Sciatic nerve (tissue), 2 donors: ENCODE results near the gene RUFY3. TPM values are rescaled to one million over a fixed set of nuclear protein-coding genes. Genes with fewer than 3 reads are reported as not detected.
"Not testable (repeated sequence)": the region's sequence is repeated elsewhere in the genome, so short reads cannot be mapped to it uniquely, and the experiment has no call there.

Experiments used
- ATAC-seq: fragments of 200-7000 bp; cut with Tn5 transposase; one replicate; pipeline ENCODE4 v1.9.1; 2020; ENCODE audit warnings: mild to moderate bottlenecking, moderate library complexity
- DNase-seq: peaks from one replicate; pipeline ENCODE4 v3.0.0-alpha.2; 2020; ENCODE audit warnings: low spot score
- intact Hi-C: fragments of 100-400 bp; cut with DNase I; formaldehyde crosslinking; loops from one replicate; pipeline ENCODE4 v1.14.2; 2022
- total RNA-seq: library from RNA; stranded (reverse); fragmentation: NEBNext Ultra II Directional; extraction: Animal tissue kit (Norgen Biotek cat#: 25700); gene quantifications from one replicate; pipeline ENCODE4 v1.2.1, GENCODE V29; 2021
- donor health status: DM: no; HTN: no; CAD: no.
- donor health status: DM: no; HTN: no; CAD: no.

Gene RUFY3
- total RNA-seq, 1 donor from 2014 or later, result 109 TPM

DNA sequence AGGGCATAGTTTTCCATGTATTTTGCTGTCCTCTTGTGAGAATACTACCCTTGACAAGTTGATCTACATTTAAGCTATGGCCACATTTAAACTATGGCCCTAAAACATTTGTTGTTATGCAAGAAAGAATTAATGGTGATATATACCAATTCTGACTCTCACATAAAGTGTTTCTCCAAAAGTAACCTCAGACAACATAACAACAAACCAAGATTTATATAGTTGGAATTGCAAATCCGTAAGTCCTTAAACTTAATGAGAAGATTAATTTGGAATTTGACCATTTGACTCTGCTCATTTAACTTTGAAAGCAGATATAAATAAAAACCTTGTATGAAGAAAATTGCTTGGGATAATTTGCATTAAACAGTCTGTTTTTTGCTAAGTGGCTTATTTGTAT is 38.9 kb downstream of the RUFY3 start:
- DNase-seq (no peak), ATAC-seq (no peak)
- intact Hi-C loops, result no loop called here

DNA sequence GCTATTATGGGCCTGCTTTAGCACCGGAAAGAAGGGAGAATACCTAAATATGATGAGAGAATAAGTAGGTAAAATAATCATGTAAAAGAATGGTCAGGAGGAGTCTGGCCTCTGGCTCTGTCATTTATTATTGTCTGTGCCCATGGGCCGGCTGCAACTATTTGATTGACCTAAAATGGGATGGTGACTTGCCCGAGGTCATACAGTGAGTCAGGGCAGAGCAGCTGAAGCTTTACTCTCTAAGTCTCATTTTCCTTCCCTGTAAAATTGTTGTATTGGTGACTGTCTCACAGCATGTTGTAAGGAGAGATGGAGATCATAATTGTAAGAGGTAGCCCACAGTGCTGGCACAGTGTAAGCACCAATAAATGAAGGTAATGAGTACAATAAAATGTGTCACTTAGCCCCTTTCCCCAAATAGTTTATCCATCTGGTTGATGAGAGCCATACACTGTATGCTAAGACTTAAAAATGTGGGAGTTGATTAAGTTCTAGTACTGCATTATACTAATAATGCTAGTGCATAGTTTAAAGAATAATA is 39.6 kb downstream of the RUFY3 start:
- intact Hi-C loops, result no loop called here
- DNase-seq, result no peak
- ATAC-seq, result no peak

DNA sequence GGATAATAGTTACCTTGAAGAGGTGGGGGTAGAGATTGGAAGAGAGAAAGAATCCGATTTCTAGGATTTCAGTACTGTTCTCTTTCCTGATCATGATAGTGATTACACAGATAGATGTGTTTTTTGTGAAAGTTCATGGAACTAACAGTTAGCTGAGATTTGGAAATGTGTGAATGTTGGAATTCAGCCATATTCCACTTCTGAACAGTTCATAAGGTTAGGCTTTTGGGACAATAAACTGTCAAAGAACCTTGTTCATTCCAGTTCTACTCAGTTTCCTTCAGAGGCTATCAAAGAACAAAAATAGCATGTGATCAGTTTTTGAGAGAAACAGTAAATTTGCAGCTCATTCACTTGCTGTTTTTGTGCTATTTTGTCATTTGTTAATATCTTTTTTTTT is 43.6 kb downstream of the RUFY3 start:
- intact Hi-C loops, result no loop called here
- ATAC-seq (no peak), DNase-seq (no peak)

DNA sequence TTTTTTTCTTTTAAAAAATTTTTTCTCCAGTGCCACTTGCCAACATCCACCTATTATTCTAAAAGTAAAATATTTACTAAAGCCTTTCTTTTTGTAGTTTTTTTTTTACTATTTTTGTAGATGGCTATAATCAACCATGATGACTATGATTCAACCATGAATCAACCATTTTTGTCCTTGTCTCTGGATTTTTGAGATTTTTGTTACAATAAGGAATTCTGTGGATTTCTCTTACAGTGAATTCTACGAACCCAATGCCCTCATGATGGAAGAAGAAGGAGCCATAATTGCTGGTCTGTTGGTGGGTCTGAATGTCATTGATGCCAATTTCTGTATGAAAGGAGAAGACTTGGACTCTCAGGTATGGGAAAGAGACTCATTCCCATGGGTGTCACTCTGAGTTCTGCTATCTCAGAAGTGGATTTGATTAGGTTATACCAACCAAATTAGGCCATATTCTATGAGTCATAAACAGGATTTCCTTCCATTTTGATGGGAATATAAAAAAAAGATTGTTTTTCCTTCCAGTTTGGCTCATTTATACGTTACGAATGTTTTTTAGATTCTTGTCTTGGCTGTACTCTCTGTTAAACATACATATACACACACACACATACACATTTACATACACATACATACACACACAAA is 46.7 kb downstream of the RUFY3 start:
- no peak for ATAC-seq
- intact Hi-C loops, result no loop called here

DNA sequence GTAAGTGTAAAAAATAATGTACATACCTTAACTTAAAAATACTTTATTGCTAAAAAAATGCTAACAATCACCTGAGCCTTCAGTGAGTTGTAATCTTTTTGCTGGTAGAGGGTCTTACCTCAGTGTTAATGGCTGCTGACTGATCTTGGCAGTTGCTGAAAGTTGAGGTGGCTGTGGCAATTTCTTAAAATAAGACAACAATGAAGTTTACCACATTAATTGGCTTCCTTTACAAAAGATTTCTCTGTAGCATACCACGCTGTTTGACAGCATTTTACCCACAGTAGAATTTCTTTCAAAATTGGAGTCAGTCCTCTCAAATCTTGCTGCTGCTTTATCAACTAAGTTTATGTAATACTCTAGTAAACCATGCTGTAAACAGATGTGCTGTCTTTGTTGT is 47.6 kb downstream of the RUFY3 start:
- ATAC-seq, intact Hi-C loops, DNase-seq: not testable (repeated sequence)

More for the DNA sequence above, 46.7 kb downstream of the RUFY3 start:
- no peak for DNase-seq

DNA sequence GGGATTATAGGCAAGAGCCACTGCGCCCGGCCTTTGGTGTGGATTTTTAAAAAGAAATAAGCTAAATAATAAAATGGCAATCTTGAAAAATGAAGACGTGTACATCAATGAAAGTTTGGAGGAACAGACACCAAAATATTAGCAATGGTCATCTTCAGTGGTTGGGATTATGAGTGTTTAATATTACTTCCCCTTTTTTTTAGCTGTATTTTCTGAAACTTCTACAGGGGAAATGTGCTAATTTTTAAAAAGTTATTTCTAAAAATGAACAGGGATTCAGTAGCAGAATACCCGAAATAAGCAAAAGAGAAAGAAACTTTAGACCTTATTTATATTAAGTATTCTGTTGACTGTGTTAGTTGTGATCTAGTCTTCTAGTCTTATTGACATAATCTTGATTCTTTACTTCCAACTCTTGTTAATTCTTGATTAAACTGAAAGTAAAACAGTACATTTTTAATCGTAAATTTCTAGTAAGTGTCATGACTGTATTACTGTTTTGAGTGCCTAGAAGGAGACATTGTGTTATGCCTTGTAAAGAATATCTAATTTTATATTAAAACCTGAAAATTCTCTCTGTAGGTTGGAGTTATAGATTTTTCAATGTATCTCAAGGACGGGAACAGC is 51.3 kb downstream of the RUFY3 start:
- intact Hi-C loops, result no loop called here
- ATAC-seq (no peak), DNase-seq (no peak)

DNA sequence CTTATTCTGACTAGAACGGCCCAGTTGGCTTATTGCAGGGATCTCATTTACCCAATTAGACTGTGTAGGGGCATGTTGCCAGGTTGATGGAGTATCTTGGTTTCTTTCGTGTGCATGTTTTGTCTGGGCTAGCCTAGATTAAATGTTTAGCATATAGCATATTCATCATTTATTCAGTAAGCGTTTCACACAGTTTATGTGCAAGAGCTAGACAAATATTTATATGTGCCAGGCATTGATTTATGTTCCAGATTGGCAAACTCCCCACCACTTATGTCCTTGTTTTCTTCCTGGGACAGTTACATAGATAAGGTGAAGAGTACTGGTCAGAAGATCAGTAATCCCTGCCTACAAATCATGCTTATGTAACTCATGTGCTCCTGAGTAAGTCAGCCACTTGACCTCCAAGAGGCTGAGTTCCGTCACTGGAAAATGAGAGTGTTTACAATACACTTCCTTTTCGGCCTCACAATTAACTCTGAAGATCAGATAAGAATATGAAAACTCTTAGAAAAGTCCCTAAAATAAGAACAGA is 57.2 kb downstream of the RUFY3 start:
- ATAC-seq (no peak), DNase-seq (no peak)

DNA sequence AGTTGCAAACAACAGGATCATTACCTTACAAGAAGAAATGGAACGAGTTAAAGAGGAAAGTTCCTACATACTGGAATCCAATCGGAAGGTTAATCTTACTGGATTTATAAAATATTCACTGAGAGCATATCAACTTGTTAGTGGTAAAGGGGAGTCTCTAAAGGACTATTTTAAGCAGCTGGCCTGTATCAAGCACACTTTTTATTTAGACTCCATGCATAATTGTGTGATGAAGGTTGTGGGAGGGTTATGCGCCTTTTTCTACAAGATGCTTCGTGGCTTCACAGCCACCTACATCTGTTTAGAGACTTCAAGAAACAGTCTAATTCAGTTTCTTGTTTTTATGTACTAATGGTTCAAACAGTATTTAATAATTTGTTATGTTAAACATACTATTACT is 61.3 kb downstream of the RUFY3 start:
- ATAC-seq (no peak), DNase-seq (no peak)
- intact Hi-C loops, result no loop called here

More for the DNA sequence above, 57.2 kb downstream of the RUFY3 start:
- intact Hi-C loops, result no loop called here

DNA sequence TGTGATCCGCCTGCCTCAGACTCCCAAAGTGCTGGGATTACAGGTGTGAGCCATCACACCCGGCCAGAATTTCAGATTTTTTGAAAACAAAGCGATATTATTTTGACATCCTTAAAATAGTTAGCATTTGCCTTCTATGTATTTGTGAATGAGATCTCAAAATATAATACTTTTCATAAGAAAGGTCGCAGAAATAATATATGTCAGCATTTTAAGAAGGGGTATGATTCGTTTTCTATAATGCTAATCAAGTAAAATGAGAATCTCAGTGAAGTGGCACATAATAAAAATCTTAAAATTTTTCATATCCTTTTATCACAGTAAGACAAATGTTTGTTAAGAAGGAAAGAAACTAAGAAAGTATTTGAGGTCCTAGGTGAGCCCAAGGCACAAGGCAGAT is 65.7 kb downstream of the RUFY3 start:
- intact Hi-C loops, result no loop called here
- ATAC-seq (no peak), DNase-seq (no peak)

DNA sequence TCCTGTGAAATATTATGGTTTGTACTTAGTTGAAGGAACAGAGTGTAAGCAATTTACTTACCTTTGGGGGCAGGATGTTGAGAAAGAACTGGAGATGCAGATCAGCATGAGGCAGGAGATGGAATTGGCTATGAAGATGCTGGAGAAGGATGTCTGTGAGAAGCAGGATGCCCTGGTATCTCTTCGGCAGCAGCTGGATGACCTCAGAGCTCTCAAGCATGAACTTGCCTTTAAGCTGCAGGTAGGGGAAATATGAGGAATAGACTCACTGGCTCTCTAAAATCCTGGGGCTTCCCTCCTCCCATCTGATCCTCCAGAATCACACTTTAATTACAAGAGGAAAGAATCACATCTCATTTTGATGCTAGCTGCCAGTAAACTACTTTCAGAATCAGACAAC is 67.0 kb downstream of the RUFY3 start:
- ATAC-seq (no peak), DNase-seq (no peak)
- intact Hi-C loops, result no loop called here

DNA sequence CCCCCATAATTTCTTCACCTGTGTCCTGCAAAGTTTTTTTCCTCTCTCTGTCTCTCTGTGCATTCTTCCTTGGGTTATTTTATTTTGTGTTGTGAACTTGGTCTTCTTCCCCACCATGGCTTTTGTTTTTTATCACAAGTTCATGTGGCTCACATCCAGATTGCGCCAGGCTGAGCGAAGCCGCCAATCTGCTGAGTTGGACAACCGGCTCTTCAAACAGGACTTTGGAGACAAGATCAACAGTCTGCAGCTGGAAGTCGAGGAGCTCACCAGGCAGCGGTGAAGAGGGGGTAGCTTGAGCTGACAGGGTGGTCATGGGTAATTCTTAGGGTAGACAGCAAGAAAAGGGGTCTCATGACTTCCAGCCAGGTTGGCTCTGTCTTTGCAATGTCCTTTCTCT is 71.9 kb downstream of the RUFY3 start:
- no peak for ATAC-seq
- DNase-seq, result no peak
- intact Hi-C loops, result no loop called here

DNA sequence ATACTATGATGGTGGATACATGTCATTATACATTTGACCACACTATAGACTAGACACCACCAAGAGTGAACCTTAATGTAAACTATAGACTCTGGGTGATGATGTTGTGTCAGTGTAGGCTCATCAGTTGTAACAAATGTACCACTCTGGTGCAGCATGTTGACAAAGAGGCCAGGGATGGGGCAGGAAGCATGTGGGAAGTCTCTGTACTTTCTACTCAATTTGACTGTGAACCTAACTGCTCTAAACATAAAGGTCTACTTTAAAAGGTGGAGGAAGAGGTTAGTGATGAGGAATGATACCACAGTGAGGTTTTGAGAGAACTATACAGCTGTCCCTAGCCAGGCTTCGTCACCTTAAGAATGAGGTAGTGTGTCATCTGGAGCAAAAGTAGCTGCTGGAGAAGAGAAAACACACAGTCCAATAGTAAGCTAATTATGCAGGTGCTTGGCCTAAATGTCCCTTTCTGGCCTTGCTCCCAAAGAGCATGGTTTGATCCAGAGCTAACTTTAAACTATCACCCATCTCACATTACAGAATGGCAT is 79.6 kb downstream of the RUFY3 start:
- DNase-seq (no peak), ATAC-seq (no peak)
- intact Hi-C loops, result no loop called here

DNA sequence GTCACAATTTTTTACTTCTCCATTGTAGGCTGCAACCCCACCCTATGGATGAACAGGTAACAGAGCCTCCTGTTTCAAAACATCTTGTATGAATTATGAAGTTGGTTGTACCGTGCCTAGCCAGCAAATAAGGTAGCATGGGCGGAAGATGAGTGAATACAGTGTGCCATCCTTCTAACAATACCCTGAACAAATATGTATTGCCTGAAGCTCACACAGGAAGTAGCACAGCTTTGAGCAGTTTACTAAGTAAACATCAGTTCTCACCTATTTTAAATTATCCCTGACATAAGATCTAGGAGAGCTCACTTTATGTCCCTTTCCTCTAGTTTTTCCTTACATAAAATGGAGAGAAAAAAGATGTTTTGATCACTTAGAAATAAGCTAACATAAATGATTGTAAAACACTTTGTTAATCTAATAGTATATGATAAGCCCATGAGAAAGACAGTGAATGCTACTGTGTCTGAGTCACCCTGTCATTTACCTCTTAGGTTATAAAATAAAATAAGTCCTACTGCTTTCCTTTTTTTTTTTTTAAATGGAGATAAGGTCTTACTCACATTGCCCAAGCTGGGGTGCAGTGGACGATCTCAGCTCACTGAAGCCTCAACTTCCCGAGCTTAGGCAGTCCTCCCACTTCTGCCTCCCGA is 81.3 kb downstream of the RUFY3 start:
- intact Hi-C loops, result no loop called here
- no peak for ATAC-seq
- DNase-seq, result no peak

DNA sequence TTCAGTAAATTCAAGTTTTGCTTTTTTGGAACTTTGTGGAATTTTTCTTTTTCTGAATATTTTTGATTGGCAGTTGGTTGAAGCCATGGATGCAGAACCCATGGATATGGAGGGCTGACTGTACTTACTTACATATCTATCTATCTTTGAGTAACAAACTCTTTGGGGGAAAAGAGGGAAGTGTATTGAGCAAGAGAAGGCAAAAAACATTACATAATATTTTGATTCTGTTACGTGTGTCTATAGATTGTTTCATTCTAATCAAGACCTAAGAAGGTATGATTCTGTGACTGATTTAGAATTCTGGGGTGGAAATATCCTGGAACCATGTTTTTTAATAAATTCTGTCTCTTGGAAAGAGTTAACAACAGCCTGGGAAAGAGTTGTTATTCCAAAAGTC is 86.4 kb downstream of the RUFY3 start:
- ATAC-seq, result no peak
- intact Hi-C loops, result no loop called here
- DNase-seq, result no peak

DNA sequence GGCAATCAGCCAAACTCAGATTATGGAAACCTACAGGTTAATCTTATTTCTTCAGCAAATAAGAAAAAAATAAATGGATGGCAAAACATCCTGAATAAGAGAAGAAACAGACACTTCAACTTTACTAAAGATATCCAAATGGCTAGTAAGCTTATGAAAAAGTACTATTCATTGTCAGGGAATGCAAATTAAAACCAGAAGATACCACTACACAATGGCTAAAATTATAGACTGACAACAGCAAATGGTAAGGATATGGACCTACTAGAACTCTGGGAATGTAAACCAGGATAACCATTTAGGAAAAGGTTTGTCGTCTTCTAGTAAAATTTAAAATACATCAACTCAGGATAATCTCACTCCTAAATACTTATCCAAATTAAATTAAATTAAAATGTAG is 93.6 kb downstream of the RUFY3 start:
- ATAC-seq (no peak), DNase-seq (no peak)
- intact Hi-C loops, result no loop called here

DNA sequence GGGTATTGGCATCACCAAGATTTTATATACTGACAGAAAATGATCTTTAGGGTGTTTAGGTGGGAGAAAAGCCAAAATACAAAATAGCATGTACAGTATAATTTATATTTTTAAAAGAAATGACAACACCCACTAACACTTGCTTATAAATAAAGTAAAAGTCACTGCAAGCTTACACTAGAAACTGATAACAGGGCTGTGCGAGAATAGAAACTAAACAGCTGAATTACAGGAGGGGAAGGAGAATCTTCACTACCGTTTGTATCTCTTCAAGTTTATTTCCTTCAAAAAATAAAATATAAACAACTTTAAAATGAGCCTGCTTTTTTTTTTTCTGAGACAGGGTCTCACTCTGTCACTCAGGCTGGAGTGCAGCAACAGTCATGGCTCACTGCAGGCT is 95.1 kb downstream of the RUFY3 start:
- DNase-seq (no peak), ATAC-seq (no peak)
- intact Hi-C loops, result no loop called here

DNA sequence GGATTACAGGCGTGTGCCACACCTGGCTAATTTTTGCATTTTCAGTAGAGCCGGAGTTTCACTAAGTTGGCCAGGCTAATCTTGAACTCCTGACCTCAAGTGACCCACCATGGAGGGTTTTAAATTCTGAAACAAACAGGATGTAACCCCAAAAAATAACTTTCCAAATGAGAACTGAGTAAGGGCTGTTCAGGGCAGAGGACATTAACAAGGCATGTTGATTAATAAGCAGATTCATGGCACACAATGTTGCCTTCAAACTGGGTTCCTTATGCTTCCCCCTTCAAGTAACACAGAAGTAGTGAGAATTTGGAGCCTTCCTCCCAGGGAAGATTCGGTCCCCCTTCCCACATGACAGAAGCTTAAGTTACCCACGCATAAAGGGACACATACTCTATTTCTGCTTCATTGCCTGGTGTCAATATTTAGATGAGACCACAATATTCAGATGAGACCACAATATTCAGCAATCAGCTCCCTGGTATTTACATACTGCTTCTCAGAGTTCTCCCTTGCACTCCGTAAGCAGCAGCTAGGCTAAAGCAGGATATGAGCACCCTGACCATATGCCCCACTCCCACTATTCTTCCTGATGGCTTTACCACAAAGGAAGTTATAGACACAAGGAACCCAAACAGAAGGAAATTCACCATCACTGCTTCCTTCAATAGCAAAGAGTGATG is 96.5 kb downstream of the RUFY3 start:
- intact Hi-C loops, result no loop called here
- DNase-seq (no peak), ATAC-seq (no peak)

DNA sequence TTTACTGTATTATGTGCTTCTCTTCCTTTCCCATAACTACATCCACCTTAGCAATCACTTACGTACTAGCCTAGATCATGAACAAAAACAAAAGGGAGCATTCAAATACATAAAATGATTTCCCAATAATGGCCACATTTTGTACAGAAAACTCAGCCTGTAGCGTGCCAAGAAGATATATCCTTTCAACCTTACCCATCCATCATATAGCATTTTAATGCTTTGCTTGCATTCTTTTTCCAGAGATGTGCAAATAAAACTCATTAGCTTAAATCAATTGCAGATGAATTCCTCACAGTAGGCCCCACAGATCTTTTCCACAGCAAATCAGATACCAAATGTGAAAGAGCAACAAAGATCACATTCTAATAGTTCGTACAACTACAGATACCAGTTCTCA is 97.2 kb downstream of the RUFY3 start:
- DNase-seq (no peak), ATAC-seq (no peak)
- intact Hi-C loops, result no loop called here

DNA sequence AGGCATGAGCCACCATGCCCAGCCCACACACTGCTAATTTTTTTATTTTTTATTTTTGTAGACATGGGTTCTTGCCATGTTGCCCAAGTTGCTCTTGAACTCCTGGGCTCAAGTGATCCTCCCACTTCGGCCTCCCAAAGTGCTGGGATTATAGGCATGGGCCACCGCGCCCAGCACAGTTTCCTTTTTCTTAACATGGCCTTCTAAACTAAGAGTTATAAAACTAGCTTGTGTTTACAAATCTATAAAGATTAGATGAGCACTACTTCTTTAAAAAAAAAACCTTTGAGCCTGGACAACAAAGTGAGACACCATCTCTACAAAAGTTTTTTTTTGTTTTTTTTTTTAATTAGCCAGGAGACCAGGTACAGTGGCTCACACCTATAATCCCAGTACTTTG is 107.3 kb downstream of the RUFY3 start:
- DNase-seq (no peak), ATAC-seq (no peak)
- intact Hi-C loops, result no loop called here
